GM12892 (cell line): ENCODE measurements around the gene SNAPC4.

Experiments used
- POLR2A ChIP-seq: IDR thresholded peaks from 2 replicates; pipeline ENCODE4 v1.6.1; 2011; ENCODE audit warnings: low read depth, low read length, control low read depth
- POLR2AphosphoS5 ChIP-seq: IDR thresholded peaks from 2 replicates; pipeline ENCODE4 v1.6.1; 2011; ENCODE audit warnings: low read depth, low read length, control low read depth
- TAF1 ChIP-seq: IDR thresholded peaks from 2 replicates; pipeline ENCODE4 v1.6.1; 2011; ENCODE audit warnings: low read depth, mild to moderate bottlenecking, control low read depth, low read length, borderline replicate concordance

DNA sequence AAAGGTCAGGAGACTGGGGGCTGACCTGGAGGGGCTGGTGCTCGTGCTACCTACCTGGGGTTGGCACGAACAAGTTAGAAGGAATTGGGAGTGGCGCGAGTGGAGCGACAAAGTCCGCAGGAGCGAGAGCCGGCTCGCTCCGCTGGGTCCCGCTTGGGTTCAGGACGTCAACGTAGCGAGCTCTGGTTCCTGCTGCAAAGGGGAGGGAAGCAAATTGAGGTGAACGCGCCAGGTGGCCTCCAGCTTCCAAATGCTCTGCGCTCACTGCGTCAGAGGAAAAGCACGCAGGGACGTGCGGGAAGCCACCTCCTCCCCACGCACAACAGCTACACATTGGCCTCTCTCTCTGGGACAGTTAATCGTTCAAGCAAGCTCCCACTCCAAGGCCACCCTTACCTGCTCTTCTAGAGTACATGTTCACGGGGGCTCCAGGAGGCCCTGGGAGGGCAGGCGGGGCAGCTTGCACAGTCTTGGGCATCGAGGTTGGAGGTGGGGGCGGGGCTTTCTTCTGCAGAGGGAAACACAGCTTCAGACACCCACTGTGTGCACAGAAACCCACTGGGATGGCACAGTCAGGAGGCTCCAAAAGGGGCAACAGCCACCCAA lies 47.3 kb upstream of the SNAPC4 start:
- no peak for TF ChIP-seq POLR2AphosphoS5
- TF ChIP-seq POLR2A = no peak
- TF ChIP-seq TAF1 = no peak
